ENCODE measurements around the gene COPG2. TPM values are rescaled to one million over a fixed set of nuclear protein-coding genes. Genes with fewer than 3 reads are reported as not detected.

COPG2 gene
- total and polyA plus RNA-seq, 2 of the 8 experiments (the other 6 are each of a cell fraction or from before 2014, with no cell fraction given) = 50.3 to 53.1 TPM

DNA sequence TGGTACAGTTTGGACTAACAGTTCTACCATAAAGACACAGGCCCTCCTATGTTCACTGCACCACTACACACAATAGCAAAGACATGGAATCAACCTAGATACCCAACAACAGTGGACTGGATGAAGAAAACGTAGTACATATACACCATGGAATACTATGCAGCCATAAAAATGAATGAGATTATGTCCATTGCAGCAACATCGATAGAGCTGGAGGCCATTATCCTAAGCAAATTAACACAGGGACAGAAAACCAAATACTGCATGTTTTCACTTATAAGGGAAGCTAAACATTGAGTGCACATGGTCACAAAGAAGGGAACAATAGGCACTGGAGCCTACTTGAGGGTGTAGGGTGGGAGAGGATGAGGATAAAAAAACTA is 101.7 kb downstream of the COPG2 start (continued):
- TF ChIP-seq POLR2AphosphoS5 (IDR thresholded peaks at IDR 0.05; ENCODE audit: low read depth, low read length) (no peak), BCL11A (IDR thresholded peaks at IDR 0.05; ENCODE audit: low read depth in 2 of 2, low read length in 2 of 2) (no peak), RAD21 (IDR thresholded peaks at IDR 0.05 in 1 of 2, conservative IDR thresholded peaks at IDR 0.05 in 1 of 2; ENCODE audit: low read depth in 2 of 2, low read length in 2 of 2) (no peak), CHD1 (IDR thresholded peaks at IDR 0.05; ENCODE audit: low read depth, low read length) (no peak), EP300 (IDR thresholded peaks at IDR 0.05; ENCODE audit: borderline replicate concordance in 1 of 2, low read depth in 2 of 2, low read length in 2 of 2) (no peak)
- TF ChIP-seq, protein P1, sequence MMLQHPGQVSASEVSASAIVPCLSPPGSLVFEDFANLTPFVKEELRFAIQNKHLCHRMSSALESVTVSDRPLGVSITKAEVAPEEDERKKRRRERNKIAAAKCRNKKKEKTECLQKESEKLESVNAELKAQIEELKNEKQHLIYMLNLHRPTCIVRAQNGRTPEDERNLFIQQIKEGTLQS (IDR thresholded peaks at IDR 0.05; ENCODE audit: insufficient read depth, low read depth, low read length) = no peak

Measured in H1 (cell line).